Measurements from ENCODE around the gene ESD. TPM values are rescaled to one million over a fixed set of nuclear protein-coding genes. Genes with fewer than 3 reads are reported as not detected.

Gene ESD
- total RNA-seq, 4 donors from 2014 or later: 70.7 to 100 (median 94.3) TPM

GRCh38 chr13:46822551-46822950 is 25.6 kb upstream of the ESD start:
- intact Hi-C loops (cut with DNase I; ENCODE audit: low total_unique reads): no loop called here

GRCh38 chr13:46817838-46818476 is 21.0 kb upstream of the ESD start:
- no peaks in the 10 kb centered on the region for H3K9me3 ChIP-seq
- DNase-seq (no peak), ATAC-seq (no peak)
- intact Hi-C loops (cut with DNase I; ENCODE audit: low total_unique reads): no loop called here
- in situ Hi-C loops (cut with MboI; ENCODE audit: low sequenced_read_pairs in 4 of 4): no loop called here
- TF ChIP-seq POLR2A (IDR thresholded peaks at IDR 0.05): no peak
- TF ChIP-seq CTCF (IDR thresholded peaks at IDR 0.05 in 4 of 5, conservative IDR thresholded peaks at IDR 0.05 in 1 of 5): no peak
- H3K4me3 ChIP-seq: no peak overlapping the region
- H3K36me3 ChIP-seq: no peaks in the 10 kb centered on the region
- H3K4me1 ChIP-seq: no peaks in the 10 kb centered on the region
- H3K27me3 ChIP-seq: no peaks in the 10 kb centered on the region
- H3K27ac ChIP-seq: no peak overlapping the region

More at GRCh38 chr13:46822551-46822950, 25.6 kb upstream of the ESD start:
- Histone ChIP-seq H3K4me3 (no peak overlapping the region), H3K4me1 (no peaks in the 10 kb centered on the region), H3K9me3 (no peaks in the 10 kb centered on the region), H3K36me3 (no peaks in the 10 kb centered on the region), H3K27me3 (no peaks in the 10 kb centered on the region), H3K27ac (no peak overlapping the region)
- DNase-seq (no peak), ATAC-seq (no peak)
- TF ChIP-seq CTCF (IDR thresholded peaks at IDR 0.05 in 4 of 5, conservative IDR thresholded peaks at IDR 0.05 in 1 of 5) (no peak), POLR2A (IDR thresholded peaks at IDR 0.05) (no peak)
- in situ Hi-C loops (cut with MboI; ENCODE audit: low sequenced_read_pairs in 4 of 4): no loop called here

GRCh38 chr13:46817095-46817494 is 20.1 kb upstream of the ESD start:
- no peak for TF ChIP-seq CTCF (IDR thresholded peaks at IDR 0.05 in 4 of 5, conservative IDR thresholded peaks at IDR 0.05 in 1 of 5)
- no peak for TF ChIP-seq POLR2A (IDR thresholded peaks at IDR 0.05)
- no peaks in the 10 kb centered on the region for H3K4me1 ChIP-seq
- H3K9me3 ChIP-seq: peaks cover 0 to 6% (median 2%) of the 10 kb centered on the region in 3 donors
- no peaks in the 10 kb centered on the region for H3K36me3 ChIP-seq
- DNase-seq: no peak
- in situ Hi-C loops (cut with MboI; ENCODE audit: low sequenced_read_pairs in 4 of 4): no loop called here
- H3K27ac ChIP-seq: no peak overlapping the region
- no peak overlapping the region for H3K4me3 ChIP-seq
- no peaks in the 10 kb centered on the region for H3K27me3 ChIP-seq
- no peak for ATAC-seq
- intact Hi-C loops (cut with DNase I; ENCODE audit: low total_unique reads): no loop called here

- no peak for ATAC-seq
Observed at GRCh38 chr13:46816371-46816770, 19.4 kb upstream of the ESD start.

More at GRCh38 chr13:46816371-46816770, 19.4 kb upstream of the ESD start:
- Histone ChIP-seq H3K4me3 (no peak overlapping the region), H3K4me1 (no peaks in the 10 kb centered on the region), H3K27me3 (no peaks in the 10 kb centered on the region), H3K27ac (no peak overlapping the region), H3K9me3 (peaks cover 0 to 8% (median 2%) of the 10 kb centered on the region in 3 donors), H3K36me3 (no peaks in the 10 kb centered on the region)
- TF ChIP-seq POLR2A (IDR thresholded peaks at IDR 0.05) (no peak), CTCF (IDR thresholded peaks at IDR 0.05 in 4 of 5, conservative IDR thresholded peaks at IDR 0.05 in 1 of 5) (no peak)
- intact Hi-C loops (cut with DNase I; ENCODE audit: low total_unique reads) (no loop called here), in situ Hi-C loops (cut with MboI; ENCODE audit: low sequenced_read_pairs in 4 of 4) (no loop called here)
- DNase-seq: no peak

Measured in gastrocnemius medialis (tissue), 4 donors.